CD14-positive monocyte (primary cell): ENCODE results near the gene PAX8. TPM values are rescaled to one million over a fixed set of nuclear protein-coding genes. Genes with fewer than 3 reads are reported as not detected.

ENCODE experiments used
- DNase-seq, 3 donors: peaks; one replicate each; pipeline ENCODE4 v3.0.0-alpha.2; 2011 to 2022
- H2AFZ ChIP-seq: 2 replicates; pipeline ENCODE4 v1.6.0; 2012; ENCODE audit warnings: mild to moderate bottlenecking, low read depth, low read length, inconsistent platforms; ENCODE audit not compliant: insufficient read depth, poor library complexity, severe bottlenecking
- H3K27ac ChIP-seq, 2 donors: 1 replicate in 1 of 2; 2 replicates in 1 of 2; pipeline ENCODE4 v1.5.1; 2012 to 2013; ENCODE audit warnings: low read length in 2 of 2, control low read depth in 1 of 2, inconsistent platforms in 1 of 2, low read depth in 1 of 2, mild to moderate bottlenecking in 1 of 2
- H3K27me3 ChIP-seq, 2 donors: one replicate each; pipeline versions ENCODE4 v1.6.0 to v1.6.1; 2011 to 2013; ENCODE audit warnings: low read length in 2 of 2; ENCODE audit not compliant: control insufficient read depth in 2 of 2, insufficient read depth in 2 of 2
- H3K36me3 ChIP-seq, 2 donors: replicated peaks in 1 of 2; 1 replicate in 1 of 2; 2 replicates in 1 of 2; pipeline versions ENCODE4 v1.5.1 to v1.6.1; 2012 to 2013; ENCODE audit warnings: low read length in 2 of 2, control low read depth in 1 of 2, inconsistent platforms in 1 of 2, mild to moderate bottlenecking in 1 of 2; ENCODE audit not compliant: insufficient read depth in 2 of 2, control insufficient read depth in 1 of 2
- H3K4me1 ChIP-seq, 2 donors: 1 replicate in 1 of 2; 2 replicates in 1 of 2; pipeline versions ENCODE4 v1.5.1 to v1.6.1; 2012 to 2013; ENCODE audit warnings: low read length in 2 of 2, control low read depth in 1 of 2, inconsistent platforms in 1 of 2, mild to moderate bottlenecking in 1 of 2, moderate library complexity in 1 of 2; ENCODE audit not compliant: insufficient read depth in 2 of 2, control insufficient read depth in 1 of 2
- H3K4me2 ChIP-seq: replicated peaks from 2 replicates; pipeline ENCODE3; 2012; ENCODE audit warnings: low read length, moderate library complexity, mild to moderate bottlenecking; ENCODE audit not compliant: poor library complexity, severe bottlenecking; ENCODE audit errors: extremely low read depth
- H3K4me3 ChIP-seq, 3 experiments: fragments of 200-600 bp in 1 of 3; sonication (generic) in 1 of 3; replicated peaks in 1 of 3; 1 replicate in 2 of 3; 2 replicates in 1 of 3; pipeline ENCODE4 v1.5.1; 2011 to 2013; ENCODE audit warnings: low read length in 3 of 3, mild to moderate bottlenecking in 3 of 3, control low read depth in 2 of 3, low read depth in 2 of 3, inconsistent platforms in 1 of 3, moderate library complexity in 1 of 3
- H3K79me2 ChIP-seq: 2 replicates; pipeline ENCODE4 v1.6.0; 2012; ENCODE audit warnings: mild to moderate bottlenecking, control low read depth, inconsistent platforms, low read length, moderate library complexity; ENCODE audit not compliant: insufficient read depth
- H3K9ac ChIP-seq: 2 replicates; pipeline ENCODE4 v1.6.0; 2017; ENCODE audit warnings: low read length, mild to moderate bottlenecking; ENCODE audit not compliant: insufficient read depth, poor library complexity, severe bottlenecking
- H3K9me3 ChIP-seq, 2 donors: replicated peaks in 1 of 2; 1 replicate in 1 of 2; 2 replicates in 1 of 2; pipeline versions ENCODE4 v1.5.1 to v1.6.1; 2012 to 2013; ENCODE audit warnings: low read length in 2 of 2, control low read depth in 1 of 2; ENCODE audit not compliant: control insufficient read depth in 1 of 2, insufficient read depth in 1 of 2
- H4K20me1 ChIP-seq: 2 replicates; pipeline ENCODE4 v1.6.0; 2012; ENCODE audit warnings: mild to moderate bottlenecking, low read length, control low read depth, moderate library complexity; ENCODE audit not compliant: insufficient read depth
- H3K27ac Mint-ChIP-seq, 7 donors: one replicate each; pipeline ENCODE4 v1.8.0; 2020; ENCODE audit warnings: mild to moderate bottlenecking in 7 of 7, mixed read lengths in 7 of 7, moderate library complexity in 6 of 7, inconsistent platforms in 2 of 7
- H3K27me3 Mint-ChIP-seq, 3 donors: one replicate each; pipeline ENCODE4 v1.8.0; 2021 to 2022; ENCODE audit warnings: low read depth in 3 of 3, mild to moderate bottlenecking in 3 of 3, mixed read lengths in 3 of 3, moderate library complexity in 3 of 3, inconsistent platforms in 1 of 3
- H3K36me3 Mint-ChIP-seq, 2 donors: one replicate each; pipeline ENCODE4 v1.8.0; 2020; ENCODE audit warnings: mixed read lengths in 2 of 2, inconsistent platforms in 1 of 2, mild to moderate bottlenecking in 1 of 2
- H3K4me1 Mint-ChIP-seq: one replicate; pipeline ENCODE4 v1.8.0; 2020; ENCODE audit warnings: mild to moderate bottlenecking, mixed read lengths
- H3K4me3 Mint-ChIP-seq, 2 donors: one replicate each; pipeline ENCODE4 v1.8.0; 2020; ENCODE audit warnings: mild to moderate bottlenecking in 2 of 2, mixed read lengths in 2 of 2, moderate library complexity in 1 of 2
- H3K9me3 Mint-ChIP-seq, 7 donors: one replicate each; pipeline ENCODE4 v1.8.0; 2020 to 2022; ENCODE audit warnings: mixed read lengths in 7 of 7, mild to moderate bottlenecking in 6 of 7, moderate library complexity in 6 of 7, inconsistent platforms in 2 of 7
- WGBS: methylation state at CpG from one replicate; pipeline ENCODE4 v1.1.5; 2013; ENCODE audit warnings: missing lambda C conversion rate; ENCODE audit not compliant: insufficient coverage; 5-methylcytosine and 5-hydroxymethylcytosine counted together
- intact Hi-C, 2 donors: fragments of 100-400 bp; cut with micrococcal nuclease; formaldehyde crosslinking; loops; one replicate each; pipeline versions ENCODE4 v1.15.0 to v1.15.1; 2023
- polyA plus RNA-seq, 3 donors: library from polyadenylated mRNA; depleted of rRNA in 1 of 3; unstranded in 2 of 3; stranded (reverse) in 1 of 3; fragments of 300-500 nt in 2 of 3; fragments of >200 nt in 1 of 3; fragmentation: Illumina TruSeq in 2 of 3; gene quantifications; 1 replicate in 2 of 3; 2 replicates in 1 of 3; pipeline ENCODE4 v1.2.3, GENCODE V29; 2012 to 2021
- TF ChIP-seq, protein P1 (sequence below): fragments of 200-600 bp; IDR thresholded peaks from one replicate; pipeline ENCODE4 v1.8.0; 2022; ENCODE audit warnings: antibody characterized with exemption, mild to moderate bottlenecking

The PAX8 gene
- polyA plus RNA-seq, 3 donors, result 0.26 to 0.47 (median 0.36) TPM

GRCh38 chr2:113197347-113198047, 81.2 kb downstream of the PAX8 start:
- Histone ChIP-seq H3K79me2 (no peaks in the 10 kb centered on the region), H2AFZ (no peak overlapping the region), H3K9ac (no peak overlapping the region), H3K4me1 (peaks cover 8 to 12% of the 10 kb centered on the region in 2 donors), H3K27ac (no peak overlapping the region), H3K27me3 (no peaks in the 10 kb centered on the region), H4K20me1 (peaks cover 79% of the 10 kb centered on the region), H3K4me2 (no peak overlapping the region), H3K9me3 (no peaks in the 10 kb centered on the region), H3K36me3 (peaks cover 85 to 93% of the 10 kb centered on the region in 2 donors), H3K4me3 (no peak overlapping the region)
- no peaks in the 10 kb centered on the region for H3K9me3 Mint-ChIP-seq
- intact Hi-C loops, result loop anchor here (2.0 to 5.0 kb wide), 2 partner anchors 59 to 115 kb away; no protein-coding TSS in a partner anchor
- peaks cover 83 to 89% of the 10 kb centered on the region in 2 donors for H3K36me3 Mint-ChIP-seq
- WGBS, result 95% methylated on average over 11 of the region's 17 CpGs
- H3K4me3 Mint-ChIP-seq, result no peak overlapping the region
- H3K27ac Mint-ChIP-seq, result peak overlapping the region in 4 of 7 donors; percentile 0 to 53 (median 10)
- H3K4me1 Mint-ChIP-seq, result peaks cover 3% of the 10 kb centered on the region
- TF ChIP-seq, protein P1, sequence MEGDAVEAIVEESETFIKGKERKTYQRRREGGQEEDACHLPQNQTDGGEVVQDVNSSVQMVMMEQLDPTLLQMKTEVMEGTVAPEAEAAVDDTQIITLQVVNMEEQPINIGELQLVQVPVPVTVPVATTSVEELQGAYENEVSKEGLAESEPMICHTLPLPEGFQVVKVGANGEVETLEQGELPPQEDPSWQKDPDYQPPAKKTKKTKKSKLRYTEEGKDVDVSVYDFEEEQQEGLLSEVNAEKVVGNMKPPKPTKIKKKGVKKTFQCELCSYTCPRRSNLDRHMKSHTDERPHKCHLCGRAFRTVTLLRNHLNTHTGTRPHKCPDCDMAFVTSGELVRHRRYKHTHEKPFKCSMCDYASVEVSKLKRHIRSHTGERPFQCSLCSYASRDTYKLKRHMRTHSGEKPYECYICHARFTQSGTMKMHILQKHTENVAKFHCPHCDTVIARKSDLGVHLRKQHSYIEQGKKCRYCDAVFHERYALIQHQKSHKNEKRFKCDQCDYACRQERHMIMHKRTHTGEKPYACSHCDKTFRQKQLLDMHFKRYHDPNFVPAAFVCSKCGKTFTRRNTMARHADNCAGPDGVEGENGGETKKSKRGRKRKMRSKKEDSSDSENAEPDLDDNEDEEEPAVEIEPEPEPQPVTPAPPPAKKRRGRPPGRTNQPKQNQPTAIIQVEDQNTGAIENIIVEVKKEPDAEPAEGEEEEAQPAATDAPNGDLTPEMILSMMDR, result no peak
- no peak for DNase-seq
- peaks cover 0 to 3% (median 2%) of the 10 kb centered on the region in 3 donors for H3K27me3 Mint-ChIP-seq

- H3K36me3 Mint-ChIP-seq, result peaks cover 83 to 88% of the 10 kb centered on the region in 2 donors
- H3K4me1 Mint-ChIP-seq, result peaks cover 3% of the 10 kb centered on the region
- peaks cover 8 to 12% of the 10 kb centered on the region in 2 donors for H3K4me1 ChIP-seq
- no peak overlapping the region for H3K4me3 Mint-ChIP-seq
- peak overlapping the region in 2 of 7 donors; percentile 2 to 23 for H3K27ac Mint-ChIP-seq
- H2AFZ ChIP-seq, result no peak overlapping the region
- peaks cover 84 to 93% of the 10 kb centered on the region in 2 donors for H3K36me3 ChIP-seq
- no peak overlapping the region for H3K9ac ChIP-seq
- no peaks in the 10 kb centered on the region for H3K9me3 ChIP-seq
- no peaks in the 10 kb centered on the region for H3K9me3 Mint-ChIP-seq
- TF ChIP-seq, protein P1, result no peak
- no peak for DNase-seq
- 97% methylated on average over 4 of the region's 4 CpGs for WGBS
- no peaks in the 10 kb centered on the region for H3K79me2 ChIP-seq
- H3K27ac ChIP-seq, result no peak overlapping the region
- no peak overlapping the region for H3K4me3 ChIP-seq
- intact Hi-C loops, result loop anchor here in 1 of 2 donors (5.0 kb wide), 1 partner anchor 115 kb away; no protein-coding TSS in a partner anchor
- peaks cover 79% of the 10 kb centered on the region for H4K20me1 ChIP-seq
- H3K4me2 ChIP-seq, result no peak overlapping the region
- H3K27me3 Mint-ChIP-seq, result peaks cover 0 to 3% (median 2%) of the 10 kb centered on the region in 3 donors
- no peaks in the 10 kb centered on the region for H3K27me3 ChIP-seq
These were observed 81.9 kb downstream of the PAX8 start for GRCh38 chr2:113196839-113197238.
